Colonic mucosa (tissue), 4 donors: ENCODE data around the gene TAP1. TPM values are rescaled to one million over a fixed set of nuclear protein-coding genes. Genes with fewer than 3 reads are reported as not detected.
"Not testable (repeated sequence)": the region's sequence is repeated elsewhere in the genome, so short reads cannot be mapped to it uniquely, and the experiment has no call there.

Experiments used
- DNase-seq: peaks from one replicate; pipeline ENCODE4 v3.0.0-alpha.2; 2020
- H3K27ac ChIP-seq: fragments of 200-600 bp; one replicate; pipeline ENCODE4 v1.8.0; 2021
- H3K27me3 ChIP-seq: fragments of 200-600 bp; one replicate; pipeline ENCODE4 v1.8.0; 2021
- H3K36me3 ChIP-seq: fragments of 200-600 bp; one replicate; pipeline ENCODE4 v1.8.0; 2021
- H3K4me1 ChIP-seq: fragments of 200-600 bp; one replicate; pipeline ENCODE4 v1.8.0; 2021; ENCODE audit warnings: mild to moderate bottlenecking
- H3K4me3 ChIP-seq: fragments of 200-600 bp; one replicate; pipeline ENCODE4 v1.8.0; 2021
- H3K9ac ChIP-seq, 2 donors: one replicate each; pipeline ENCODE4 v1.7.0; 2013; ENCODE audit warnings: control low read depth in 2 of 2, low read depth in 2 of 2, low read length in 2 of 2
- H3K9me3 ChIP-seq: fragments of 200-600 bp; one replicate; pipeline ENCODE4 v1.8.0; 2021
- intact Hi-C: fragments of 100-400 bp; cut with DNase I; formaldehyde crosslinking; loops from one replicate; pipeline ENCODE4 v1.14.1; 2022
- total RNA-seq, 2 donors: library from RNA; stranded (reverse); fragmentation: NEBNext Ultra II Directional in 1 of 2; extraction: Animal tissue kit (Norgen Biotek cat#: 25700) in 1 of 2; gene quantifications; one replicate each; pipeline ENCODE4 v1.2.1, GENCODE V29; 2021
- TF ChIP-seq, protein P1 (sequence below): fragments of 200-600 bp; IDR thresholded peaks from one replicate; pipeline ENCODE4 v1.8.0; 2022; ENCODE audit warnings: antibody characterized with exemption, mild to moderate bottlenecking
- donor health status: healthy.
- donor health status: DM: no; HTN: no; CAD: no.
- donor health status: DM: no; HTN: no; CAD: no.

Gene TAP1
- total RNA-seq, 2 donors from 2014 or later: 86.9 to 128 TPM

DNA sequence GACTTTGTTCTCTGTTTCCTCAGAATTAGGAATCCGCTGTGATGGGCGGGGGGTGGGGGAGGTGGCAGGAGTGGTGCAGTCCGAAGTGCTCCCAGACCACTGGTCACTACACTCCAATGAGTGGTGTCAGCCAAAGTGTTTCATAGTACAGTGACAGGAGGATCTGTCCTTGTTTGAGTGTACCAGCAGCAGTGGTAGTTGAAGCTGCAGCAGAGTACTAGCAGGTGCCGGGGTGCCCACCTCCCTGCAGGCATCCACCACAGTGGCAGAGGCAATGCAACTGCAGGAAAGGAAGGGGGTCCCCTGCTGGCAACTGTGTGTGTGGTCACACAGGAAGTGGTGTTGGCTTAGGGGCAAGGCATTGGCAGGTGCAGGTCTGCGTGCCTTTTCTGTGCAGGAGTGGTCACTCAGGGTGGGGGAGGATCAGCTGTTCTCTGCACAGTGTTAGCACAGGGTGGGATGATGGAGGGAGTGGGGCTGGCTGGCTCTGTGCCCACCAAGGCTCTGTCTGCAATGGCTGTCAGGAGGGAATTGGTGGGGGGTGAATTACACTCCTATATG, 46.4 kb downstream of the TAP1 start:
- H3K36me3 ChIP-seq: no peaks in the 10 kb centered on the region
- TF ChIP-seq, protein P1, sequence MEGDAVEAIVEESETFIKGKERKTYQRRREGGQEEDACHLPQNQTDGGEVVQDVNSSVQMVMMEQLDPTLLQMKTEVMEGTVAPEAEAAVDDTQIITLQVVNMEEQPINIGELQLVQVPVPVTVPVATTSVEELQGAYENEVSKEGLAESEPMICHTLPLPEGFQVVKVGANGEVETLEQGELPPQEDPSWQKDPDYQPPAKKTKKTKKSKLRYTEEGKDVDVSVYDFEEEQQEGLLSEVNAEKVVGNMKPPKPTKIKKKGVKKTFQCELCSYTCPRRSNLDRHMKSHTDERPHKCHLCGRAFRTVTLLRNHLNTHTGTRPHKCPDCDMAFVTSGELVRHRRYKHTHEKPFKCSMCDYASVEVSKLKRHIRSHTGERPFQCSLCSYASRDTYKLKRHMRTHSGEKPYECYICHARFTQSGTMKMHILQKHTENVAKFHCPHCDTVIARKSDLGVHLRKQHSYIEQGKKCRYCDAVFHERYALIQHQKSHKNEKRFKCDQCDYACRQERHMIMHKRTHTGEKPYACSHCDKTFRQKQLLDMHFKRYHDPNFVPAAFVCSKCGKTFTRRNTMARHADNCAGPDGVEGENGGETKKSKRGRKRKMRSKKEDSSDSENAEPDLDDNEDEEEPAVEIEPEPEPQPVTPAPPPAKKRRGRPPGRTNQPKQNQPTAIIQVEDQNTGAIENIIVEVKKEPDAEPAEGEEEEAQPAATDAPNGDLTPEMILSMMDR: no peak
- no peak overlapping the region for H3K27ac ChIP-seq

DNA sequence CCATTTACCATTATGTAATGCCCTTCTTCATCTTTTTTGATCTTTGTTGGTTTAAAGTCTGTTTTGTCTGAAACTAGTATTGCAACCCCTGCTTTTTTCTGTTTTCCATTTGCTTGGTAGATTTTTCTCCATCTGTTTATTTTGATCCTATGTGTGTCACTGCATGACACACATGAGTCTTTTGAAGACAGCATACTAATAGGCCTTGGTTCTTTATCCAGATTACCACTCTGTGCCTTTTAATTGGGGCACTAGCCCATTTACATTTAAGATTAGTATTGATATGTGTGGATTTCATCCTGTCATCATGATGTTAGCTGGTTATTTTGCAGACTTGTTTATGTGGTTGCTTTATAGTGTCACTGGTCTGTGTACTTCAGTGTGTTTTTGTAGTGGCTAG, 48.1 kb downstream of the TAP1 start:
- DNase-seq, H3K27ac ChIP-seq, intact Hi-C loops, H3K4me1 ChIP-seq, H3K9ac ChIP-seq, H3K4me3 ChIP-seq, H3K36me3 ChIP-seq, H3K27me3 ChIP-seq, H3K9me3 ChIP-seq: not testable (repeated sequence)

More for the DNA sequence above, 46.4 kb downstream of the TAP1 start:
- DNase-seq: no peak
- Histone ChIP-seq H3K9ac (no peak overlapping the region), H3K4me3 (no peak overlapping the region), H3K9me3 (no peaks in the 10 kb centered on the region), H3K27me3 (peaks cover 4% of the 10 kb centered on the region), H3K4me1 (no peaks in the 10 kb centered on the region)
- intact Hi-C loops: no loop called here

DNA sequence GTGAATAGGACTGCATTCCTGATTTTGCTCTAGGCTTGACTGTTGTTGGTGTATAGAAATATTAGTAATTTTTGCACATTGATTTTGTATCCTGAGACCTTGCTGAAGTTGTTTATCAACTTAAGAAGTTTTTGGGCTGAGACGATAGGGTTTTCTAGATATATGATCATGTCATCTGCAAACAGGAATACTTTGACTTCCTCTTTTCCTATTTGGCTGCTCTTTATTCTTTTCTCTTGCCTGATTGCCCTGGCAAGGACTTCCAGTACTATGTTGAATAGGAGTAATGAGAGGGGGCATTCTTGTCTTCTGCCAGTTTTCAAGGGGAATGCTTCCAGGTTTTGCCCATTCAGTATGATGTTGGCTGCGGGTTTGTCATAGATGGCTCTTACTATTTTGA, 50.1 kb downstream of the TAP1 start:
- DNase-seq: no peak
- no peak overlapping the region for H3K4me3 ChIP-seq
- H3K9ac ChIP-seq: no peak overlapping the region
- H3K4me1 ChIP-seq: no peaks in the 10 kb centered on the region
- H3K36me3 ChIP-seq: no peaks in the 10 kb centered on the region
- TF ChIP-seq, protein P1: no peak
- intact Hi-C loops: no loop called here
- no peak overlapping the region for H3K27ac ChIP-seq
- peaks cover 4% of the 10 kb centered on the region for H3K27me3 ChIP-seq
- H3K9me3 ChIP-seq: no peaks in the 10 kb centered on the region

DNA sequence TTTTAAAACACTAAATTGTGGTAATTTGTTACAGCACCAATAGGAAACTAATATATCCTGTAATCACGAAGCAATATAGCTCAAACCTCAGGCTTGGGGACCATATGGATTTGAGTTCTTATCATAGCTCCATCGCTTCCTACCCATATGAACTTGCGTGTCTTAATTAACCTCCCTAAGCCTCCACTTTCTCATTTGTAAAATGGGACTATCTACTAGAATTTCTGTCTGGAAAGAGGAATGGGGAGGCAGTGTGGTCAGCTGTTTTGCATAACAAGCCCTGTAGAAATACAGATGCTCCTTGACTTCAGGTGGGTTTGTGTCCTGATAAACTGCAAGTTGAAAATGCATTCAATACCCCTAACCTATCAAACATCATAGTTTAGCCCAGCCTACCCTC, 53.8 kb downstream of the TAP1 start:
- intact Hi-C loops: loop anchor here (10.0 kb wide), 1 partner anchor 555 kb away; no protein-coding TSS in a partner anchor

DNA sequence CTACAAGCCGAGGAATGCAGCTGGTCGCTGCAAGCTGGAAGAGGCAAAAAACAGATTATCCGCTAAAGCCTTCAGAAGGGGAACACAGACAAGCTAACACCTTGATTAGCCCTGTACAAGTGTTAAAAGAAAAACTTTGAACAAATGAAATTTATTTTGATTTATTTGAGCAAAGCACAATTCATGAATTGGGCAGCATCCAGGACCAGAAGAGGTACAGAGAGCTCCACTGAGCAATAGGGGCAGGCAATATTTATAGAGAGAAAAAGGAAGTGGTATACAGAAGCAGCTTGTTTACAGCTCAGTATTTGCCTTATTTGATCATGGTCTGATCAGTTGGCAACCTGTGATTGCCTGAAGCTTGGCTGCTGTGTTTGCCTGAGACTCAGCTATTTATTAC, 54.3 kb downstream of the TAP1 start:
- Histone ChIP-seq H3K9ac (no peak overlapping the region), H3K27me3 (peaks cover 4% of the 10 kb centered on the region), H3K4me3 (no peak overlapping the region), H3K27ac (no peak overlapping the region), H3K36me3 (no peaks in the 10 kb centered on the region), H3K9me3 (no peaks in the 10 kb centered on the region), H3K4me1 (no peaks in the 10 kb centered on the region)
- no peak for DNase-seq
- TF ChIP-seq, protein P1: no peak
- intact Hi-C loops: loop anchor here (10.0 kb wide), 1 partner anchor 554 kb away; no protein-coding TSS in a partner anchor

More for the DNA sequence above, 53.8 kb downstream of the TAP1 start:
- TF ChIP-seq, protein P1: no peak
- H3K4me1 ChIP-seq: no peaks in the 10 kb centered on the region
- no peak overlapping the region for H3K9ac ChIP-seq
- H3K27ac ChIP-seq: no peak overlapping the region
- no peaks in the 10 kb centered on the region for H3K9me3 ChIP-seq
- H3K4me3 ChIP-seq: no peak overlapping the region
- H3K36me3 ChIP-seq: no peaks in the 10 kb centered on the region
- H3K27me3 ChIP-seq: peaks cover 4% of the 10 kb centered on the region
- no peak for DNase-seq
